AG10803 (cell line): ENCODE measurements around the gene SNX32.
A peak's percentile ranks its signal among the peaks of the same experiment; 100 is the strongest.
"Not testable (repeated sequence)": the region's sequence is repeated elsewhere in the genome, so short reads cannot be mapped to it uniquely, and the experiment has no call there.

Experiments used
- DNase-seq: peaks from one replicate; pipeline ENCODE4 v3.0.0; 2010; ENCODE audit warnings: low read depth
- H3K4me3 ChIP-seq: 2 replicates; pipeline ENCODE4 v1.5.1; 2011; ENCODE audit warnings: mild to moderate bottlenecking, low read length, control low read depth
- CTCF ChIP-seq: conservative IDR thresholded peaks from 2 replicates; pipeline ENCODE4 v1.5.1; 2011; ENCODE audit warnings: mild to moderate bottlenecking, low read length, control low read depth, inconsistent platforms

SNX32 gene

GRCh38 chr11:65888163-65888814, 54.5 kb downstream of the SNX32 start, which contains the start of gene FIBP:
Gene FIBP (minus strand): TSS chr11:65888471. CDS start chr11:65888418, 53 bp downstream.
- DNase-seq: peak; percentile 97
- no peak; the same call in none of the 2 replicates for TF ChIP-seq CTCF
- peak within 1 kb of the TSS; percentile 93 for H3K4me3 ChIP-seq

GRCh38 chr11:65890324-65891218, 56.8 kb downstream of the SNX32 start, which contains the start of gene CCDC85B:
Gene CCDC85B (plus strand): TSS chr11:65890673. CDS start chr11:65890784, 111 bp downstream.
- H3K4me3 ChIP-seq: peak within 1 kb of the TSS; percentile 75
- DNase-seq: peak; percentile 96
- no peak; the same call in 1 of the 2 replicates for TF ChIP-seq CTCF

- TF ChIP-seq CTCF: peak; percentile 31
- no peak for DNase-seq
- peak overlapping the region; percentile 75 for H3K4me3 ChIP-seq
These were observed 57.7 kb downstream of the SNX32 start for GRCh38 chr11:65891219-65892136.

DNA sequence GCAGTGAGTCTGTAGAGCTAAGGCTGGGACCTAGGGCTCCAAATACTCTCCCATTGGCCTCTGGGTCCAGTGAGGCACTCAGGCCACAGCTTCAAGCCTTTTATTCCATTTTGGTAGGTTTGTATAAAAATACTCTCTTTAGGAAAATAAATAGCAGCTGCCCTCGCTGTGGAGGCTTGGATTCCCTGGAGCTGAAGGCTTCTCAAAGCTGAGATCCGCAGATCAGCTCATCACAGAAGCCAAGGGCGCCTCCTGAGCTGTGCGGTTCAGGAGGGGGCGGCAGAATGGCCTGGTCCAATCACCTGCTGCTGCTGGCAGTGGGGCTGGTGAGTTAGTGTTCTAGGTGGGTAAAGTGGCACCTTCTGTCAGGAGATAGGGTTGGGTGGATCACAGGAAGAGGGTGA, 58.4 kb downstream of the SNX32 start:
- DNase-seq: not testable (repeated sequence)
- peak overlapping the region; percentile 75 for H3K4me3 ChIP-seq

DNA sequence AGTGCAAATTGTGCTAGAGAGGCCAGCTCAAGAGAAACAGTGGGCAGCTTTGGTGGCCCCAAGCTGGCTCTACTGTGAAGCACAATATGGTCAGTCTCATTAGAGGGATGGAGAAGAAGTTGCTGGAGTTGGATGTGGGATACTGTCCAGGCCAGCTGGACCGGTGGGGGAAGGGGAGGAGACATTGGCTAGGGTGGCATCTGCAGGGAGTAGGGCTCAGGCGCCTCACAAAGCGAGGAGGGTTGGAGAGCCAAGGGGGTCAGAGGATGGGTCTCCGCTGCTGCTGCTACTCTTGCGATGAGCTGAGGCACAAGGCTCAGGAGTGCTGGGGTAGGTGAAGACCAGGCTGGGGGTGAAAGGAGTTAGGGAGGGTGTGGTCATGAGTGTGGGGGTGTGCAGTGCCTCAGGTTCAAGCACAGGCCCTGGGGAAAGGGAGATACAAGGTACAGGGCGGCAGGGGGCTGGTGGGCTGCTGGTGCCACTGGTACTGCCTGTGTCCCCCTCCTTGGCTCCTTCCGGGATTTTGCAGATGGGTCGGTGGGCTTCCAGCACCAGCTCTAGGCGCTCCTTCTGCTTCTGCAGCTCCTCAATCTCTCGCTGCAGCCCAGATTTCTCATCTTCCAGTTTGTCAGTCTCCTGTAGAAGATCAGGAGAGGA, 59.0 kb downstream of the SNX32 start:
- TF ChIP-seq CTCF: no peak
- peak overlapping the region; percentile 75 for H3K4me3 ChIP-seq
- no peak for DNase-seq

DNA sequence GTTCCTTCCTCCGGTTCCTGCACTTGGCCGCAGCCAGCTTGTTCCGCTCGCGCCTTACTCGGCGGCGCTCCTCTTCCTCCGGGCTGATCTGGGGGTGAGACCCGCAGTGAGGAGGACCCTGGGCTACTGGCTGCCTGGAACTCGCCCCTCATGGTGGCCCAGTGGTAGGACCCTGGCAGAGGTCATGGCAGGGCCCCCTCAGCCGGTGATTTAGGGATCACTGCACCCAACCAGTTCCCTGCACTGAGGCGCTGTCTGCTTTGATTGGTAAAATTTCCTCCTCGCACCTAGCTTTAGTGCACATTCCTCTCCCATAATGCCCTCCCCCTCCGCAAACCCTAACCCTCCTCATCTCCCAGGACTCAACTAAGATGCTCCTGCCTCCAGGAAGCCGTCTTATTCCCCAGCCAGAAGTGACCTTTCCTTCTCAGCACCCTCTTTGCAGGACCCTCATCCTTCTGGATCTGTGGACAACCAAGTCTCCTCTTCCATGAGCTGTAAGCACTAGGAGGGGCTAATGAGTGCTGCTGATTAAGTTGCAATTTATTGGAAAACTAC, 60.4 kb downstream of the SNX32 start:
- H3K4me3 ChIP-seq: no peak overlapping the region
- TF ChIP-seq CTCF: no peak
- DNase-seq: no peak
